NCI-H2081 treated with DMSO at 0.1 percent for 48 hours (cell line): ENCODE results near the gene ZC3H13.
"Not testable (repeated sequence)": the region's sequence is repeated elsewhere in the genome, so short reads cannot be mapped to it uniquely, and the experiment has no call there.

ENCODE experiments used
- DNase-seq: peaks from one replicate; lab custom pipeline; 2025; lab: John Stamatoyannopoulos, UW

ZC3H13 gene

DNA sequence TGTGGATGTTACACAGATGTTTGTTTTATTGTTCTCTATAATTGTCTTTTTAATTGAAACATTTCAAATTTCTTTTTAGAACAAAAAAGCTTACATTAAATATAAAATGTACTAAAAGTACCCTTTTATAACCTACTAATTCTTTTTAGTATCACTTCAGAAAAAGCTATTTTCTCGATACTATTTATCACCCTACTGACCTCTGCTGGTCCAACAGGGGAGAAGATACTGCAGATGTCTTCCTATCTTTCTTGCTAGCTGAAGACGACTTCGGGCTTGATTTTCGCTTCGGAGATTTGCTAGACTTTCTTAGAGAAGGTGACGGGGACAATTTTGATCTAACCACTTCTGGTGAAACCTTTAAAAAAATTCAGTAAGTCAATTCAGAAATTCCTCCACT lies 42.4 kb downstream of the ZC3H13 start:
- DNase-seq = no peak

DNA sequence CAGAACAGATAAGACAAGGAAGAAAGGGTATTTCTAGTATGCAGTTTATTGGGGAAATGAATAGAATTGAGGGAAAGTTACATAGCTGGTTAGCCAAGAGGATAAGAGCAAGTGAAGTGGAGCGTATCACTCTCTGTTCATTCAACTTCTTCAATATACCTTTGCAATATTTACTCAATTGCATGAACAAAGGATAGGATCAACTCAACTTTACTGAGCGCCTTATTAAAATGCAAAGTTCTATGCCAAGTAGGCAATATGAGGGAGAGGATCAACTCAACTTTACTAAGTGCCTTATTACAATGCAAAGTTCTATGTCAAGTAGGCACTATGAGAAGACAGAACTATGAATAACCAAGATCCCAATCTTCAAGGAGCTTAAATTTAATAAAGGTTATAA lies 43.9 kb downstream of the ZC3H13 start:
- no peak for DNase-seq

DNA sequence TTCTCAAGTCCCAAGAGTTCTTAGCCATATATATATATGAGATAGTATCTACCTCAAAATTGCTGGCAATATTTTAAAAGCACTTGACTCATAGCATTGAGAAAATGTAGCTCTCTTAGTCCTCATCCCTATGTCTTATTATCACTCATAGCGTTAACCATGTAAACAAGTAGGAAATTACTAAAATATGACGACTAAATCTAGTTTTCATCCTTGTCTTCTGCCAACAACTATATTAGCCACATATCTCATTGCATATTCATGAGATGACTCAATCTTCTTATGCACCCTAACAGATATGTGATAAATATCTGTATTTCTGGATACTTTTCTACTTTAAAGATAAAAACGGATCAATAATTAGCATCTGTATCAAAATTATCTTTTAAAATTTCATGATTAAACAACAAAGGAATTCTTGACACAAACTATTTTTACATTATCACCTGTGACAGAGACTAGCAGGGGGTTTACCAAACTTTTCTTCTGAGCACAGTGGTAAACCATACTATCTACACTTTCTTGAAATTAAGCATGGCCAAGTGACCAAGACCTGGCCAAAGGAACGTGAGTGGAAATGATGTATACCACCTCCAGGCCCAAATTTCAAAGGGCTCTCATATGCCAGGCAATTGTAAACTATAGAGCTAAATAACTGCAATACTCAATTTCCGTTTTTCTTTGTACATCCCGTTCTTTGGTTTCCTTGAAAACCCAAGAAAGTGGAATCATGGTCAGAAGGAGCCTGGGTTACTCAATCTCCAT lies 45.7 kb downstream of the ZC3H13 start:
- DNase-seq = no peak

DNA sequence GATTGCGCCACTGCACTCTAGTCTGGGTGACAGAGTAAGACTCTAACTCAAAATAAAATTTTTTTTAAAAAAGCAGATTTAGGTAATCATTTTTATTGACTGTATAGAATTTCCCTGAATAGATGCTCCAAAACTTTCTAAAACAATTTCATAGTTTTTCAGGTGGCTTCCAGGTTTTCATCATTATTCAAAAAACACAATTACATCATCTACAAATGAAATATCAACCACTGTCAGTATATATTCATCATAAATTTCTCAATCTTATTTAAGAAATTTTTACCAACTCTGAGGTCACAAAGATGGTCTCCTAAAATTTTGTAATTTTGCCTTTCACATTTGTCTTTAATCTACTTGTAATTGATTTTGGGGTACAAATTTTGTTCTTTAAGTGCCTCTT lies 48.1 kb downstream of the ZC3H13 start:
- no peak for DNase-seq

DNA sequence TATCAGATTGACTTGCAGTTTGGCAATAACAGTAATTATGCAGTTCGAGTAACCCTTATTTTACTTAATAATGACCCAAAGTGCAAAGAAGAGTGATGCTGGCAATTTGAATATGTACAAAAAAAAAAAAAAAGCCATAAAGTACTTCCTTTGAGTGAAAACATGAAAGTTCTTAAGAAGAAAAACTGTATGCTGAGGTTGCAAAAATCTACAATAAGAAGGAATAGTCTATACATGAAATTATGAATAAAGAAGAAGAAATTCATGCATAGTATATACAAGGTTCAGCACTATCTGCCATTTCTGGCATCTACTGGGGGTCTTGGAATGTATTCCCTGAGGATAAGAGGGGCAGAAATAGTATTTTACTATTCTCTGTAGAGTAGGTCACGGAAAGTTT lies 55.9 kb downstream of the ZC3H13 start:
- DNase-seq = no peak

DNA sequence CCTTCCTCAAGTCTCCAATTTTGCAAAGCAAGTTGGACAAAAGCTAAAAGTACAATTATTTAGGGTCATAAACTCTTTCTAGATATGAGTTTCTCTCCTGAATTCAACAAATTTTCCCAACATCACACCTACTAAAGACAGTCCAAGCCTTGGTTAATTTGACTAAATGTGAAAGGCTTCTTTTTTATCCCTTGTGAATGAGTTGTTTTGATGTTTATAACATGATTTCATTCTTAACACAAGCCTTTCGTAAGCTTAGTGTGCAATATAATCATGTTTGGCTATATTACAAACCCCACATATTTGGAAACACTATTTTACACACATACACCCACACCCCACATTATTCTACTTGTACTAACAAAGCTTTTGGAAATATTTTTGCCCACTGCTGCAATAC lies 57.3 kb downstream of the ZC3H13 start:
- DNase-seq = no peak

DNA sequence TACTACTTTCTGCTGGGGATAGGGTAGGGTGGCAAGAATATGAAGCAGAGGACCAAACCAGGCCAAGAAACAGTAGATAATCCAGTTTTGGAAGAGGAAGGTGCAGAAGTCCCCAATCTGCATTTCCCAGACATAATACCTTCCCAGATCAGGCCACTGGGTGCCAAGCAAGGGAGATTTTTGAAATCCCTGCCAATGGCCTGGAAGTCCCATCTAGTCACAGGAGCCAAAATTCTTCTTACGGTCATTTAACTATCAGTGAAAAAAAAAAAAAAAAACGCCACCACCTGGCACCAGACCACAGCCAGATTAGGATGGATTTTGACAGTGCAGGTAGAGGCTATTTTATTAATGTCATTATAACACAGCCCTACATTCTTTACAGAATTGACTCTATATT lies 57.8 kb downstream of the ZC3H13 start:
- DNase-seq = no peak

DNA sequence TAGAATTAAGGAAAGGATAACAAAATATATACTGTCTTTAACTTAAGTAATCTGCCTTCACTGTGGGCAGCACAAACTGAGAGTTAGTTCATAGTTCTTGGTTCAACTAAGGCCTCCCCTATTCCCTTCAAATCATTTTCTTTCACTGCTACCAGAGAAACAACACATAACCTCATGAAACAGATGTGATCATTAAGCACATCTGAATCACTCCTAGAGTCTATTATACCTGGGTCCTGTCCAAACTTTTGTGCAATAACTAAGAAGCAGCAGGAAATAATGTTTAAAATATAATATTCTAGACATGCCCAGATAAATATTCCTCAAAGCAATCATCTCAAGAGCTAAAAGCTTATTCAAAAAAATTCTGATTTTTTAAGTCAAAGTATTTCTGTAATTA lies 62.9 kb downstream of the ZC3H13 start:
- no peak for DNase-seq

DNA sequence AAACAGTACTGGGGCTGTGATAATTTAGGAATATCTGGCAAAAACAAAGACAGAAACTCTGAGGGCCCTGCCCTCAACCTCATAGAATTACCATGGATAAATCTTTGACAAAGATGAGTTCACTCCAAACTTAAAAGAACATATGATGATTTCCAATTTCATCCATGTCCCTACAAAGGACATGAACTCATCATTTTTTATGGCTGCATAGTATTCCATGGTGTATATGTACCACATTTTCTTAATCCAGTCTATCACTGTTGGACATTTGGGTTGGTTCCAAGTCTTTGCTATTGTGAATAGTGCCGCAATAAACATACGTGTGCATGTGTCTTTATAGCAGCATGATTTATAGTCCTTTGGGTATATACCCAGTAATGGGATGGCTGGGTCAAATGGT lies 71.4 kb downstream of the ZC3H13 start:
- not testable (repeated sequence) for DNase-seq

DNA sequence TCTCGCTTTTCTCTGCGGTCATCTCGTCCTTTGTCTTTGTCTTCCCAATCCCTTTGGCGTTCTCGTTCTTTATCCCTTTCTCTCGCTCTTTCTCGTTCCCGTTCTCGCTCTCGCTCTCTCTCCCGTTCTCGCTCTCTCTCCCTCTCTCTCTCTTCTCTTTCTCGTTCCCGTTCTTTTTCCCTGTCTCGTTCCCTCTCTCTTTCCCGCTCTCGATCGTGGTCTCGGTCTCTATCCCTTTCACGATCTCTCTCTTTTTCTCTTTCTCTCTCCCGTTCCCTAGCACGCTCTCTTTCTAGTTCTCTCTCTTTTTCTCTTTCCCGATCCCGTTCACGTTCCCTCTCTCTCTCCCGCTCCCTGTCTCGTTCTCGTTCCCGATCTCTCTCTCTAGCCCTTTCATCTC lies 77.2 kb downstream of the ZC3H13 start:
- DNase-seq = no peak

DNA sequence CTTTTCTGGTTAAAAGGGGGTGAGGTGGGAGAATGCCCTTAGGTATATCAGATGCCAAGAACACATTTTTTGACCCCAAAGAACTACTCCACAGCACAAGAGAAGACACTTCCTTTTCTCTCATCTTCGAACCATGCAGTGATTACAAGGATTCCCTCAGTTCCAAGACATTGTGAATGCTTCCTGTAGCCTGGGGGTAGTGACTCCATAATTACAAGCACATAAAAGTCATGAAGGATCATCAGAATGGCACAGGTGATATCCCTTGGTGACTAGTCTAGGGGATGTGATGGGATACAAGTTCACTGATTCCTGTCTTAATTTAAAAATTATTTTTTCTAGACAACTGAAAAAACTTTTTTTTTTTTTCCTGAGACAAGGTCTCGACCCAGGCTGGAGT lies 78.0 kb downstream of the ZC3H13 start:
- no peak for DNase-seq

DNA sequence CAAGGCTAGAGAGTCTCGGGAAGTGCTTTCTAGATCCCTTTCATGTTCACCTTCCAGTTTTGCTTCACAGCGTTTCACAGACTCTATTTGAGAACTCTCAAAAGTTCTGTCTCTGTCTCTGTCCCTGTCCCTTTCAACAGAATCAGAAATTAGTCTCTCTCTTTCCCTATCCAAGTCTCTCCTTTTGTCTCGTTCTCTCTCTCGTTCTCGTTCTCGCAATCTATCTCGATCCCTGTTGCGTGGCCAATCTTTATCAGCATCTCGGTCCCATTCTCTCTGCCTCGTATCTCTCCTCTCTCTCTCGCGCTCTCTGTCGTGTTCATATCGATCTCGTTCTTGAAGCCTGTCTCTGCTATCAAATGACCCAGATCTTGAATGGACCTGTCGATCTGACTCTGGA lies 85.0 kb downstream of the ZC3H13 start:
- DNase-seq = no peak

DNA sequence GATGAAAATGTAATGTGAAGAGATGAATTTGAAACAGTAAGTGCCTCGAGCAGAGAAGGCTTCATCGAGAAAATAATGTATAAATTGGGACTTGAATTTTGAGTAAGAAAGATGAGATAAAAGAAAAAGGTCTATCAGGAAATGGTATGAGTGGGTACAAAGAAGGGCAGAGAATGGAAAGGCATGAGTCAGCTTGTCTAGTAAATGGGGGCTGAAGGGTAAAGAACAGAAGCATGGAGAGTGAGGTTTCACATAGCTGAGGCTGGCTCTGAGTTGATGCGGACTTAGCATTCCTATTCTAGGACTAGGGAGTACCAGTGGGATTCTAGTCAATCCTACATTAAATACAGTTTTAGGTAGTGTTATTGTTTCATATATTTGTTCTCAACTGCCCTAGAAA lies 85.8 kb downstream of the ZC3H13 start:
- DNase-seq = no peak

DNA sequence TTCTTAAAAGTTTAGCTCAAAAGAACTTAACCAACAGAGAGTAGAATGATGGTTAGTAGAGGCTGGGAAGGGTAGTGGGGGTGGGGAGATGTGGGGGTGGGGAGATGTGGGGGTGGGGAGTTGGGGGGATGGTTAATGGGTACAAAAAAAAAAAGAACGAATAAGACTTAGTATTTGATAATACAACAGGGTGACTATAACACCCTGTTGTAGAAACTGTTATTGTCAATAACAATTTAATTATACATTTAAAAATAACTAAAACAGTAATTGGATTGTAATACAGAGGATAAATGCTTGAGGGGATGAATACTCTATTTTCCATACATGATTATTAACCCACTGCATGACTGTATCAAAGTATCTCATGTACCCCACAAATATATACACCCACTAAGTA lies 91.1 kb downstream of the ZC3H13 start:
- no peak for DNase-seq

DNA sequence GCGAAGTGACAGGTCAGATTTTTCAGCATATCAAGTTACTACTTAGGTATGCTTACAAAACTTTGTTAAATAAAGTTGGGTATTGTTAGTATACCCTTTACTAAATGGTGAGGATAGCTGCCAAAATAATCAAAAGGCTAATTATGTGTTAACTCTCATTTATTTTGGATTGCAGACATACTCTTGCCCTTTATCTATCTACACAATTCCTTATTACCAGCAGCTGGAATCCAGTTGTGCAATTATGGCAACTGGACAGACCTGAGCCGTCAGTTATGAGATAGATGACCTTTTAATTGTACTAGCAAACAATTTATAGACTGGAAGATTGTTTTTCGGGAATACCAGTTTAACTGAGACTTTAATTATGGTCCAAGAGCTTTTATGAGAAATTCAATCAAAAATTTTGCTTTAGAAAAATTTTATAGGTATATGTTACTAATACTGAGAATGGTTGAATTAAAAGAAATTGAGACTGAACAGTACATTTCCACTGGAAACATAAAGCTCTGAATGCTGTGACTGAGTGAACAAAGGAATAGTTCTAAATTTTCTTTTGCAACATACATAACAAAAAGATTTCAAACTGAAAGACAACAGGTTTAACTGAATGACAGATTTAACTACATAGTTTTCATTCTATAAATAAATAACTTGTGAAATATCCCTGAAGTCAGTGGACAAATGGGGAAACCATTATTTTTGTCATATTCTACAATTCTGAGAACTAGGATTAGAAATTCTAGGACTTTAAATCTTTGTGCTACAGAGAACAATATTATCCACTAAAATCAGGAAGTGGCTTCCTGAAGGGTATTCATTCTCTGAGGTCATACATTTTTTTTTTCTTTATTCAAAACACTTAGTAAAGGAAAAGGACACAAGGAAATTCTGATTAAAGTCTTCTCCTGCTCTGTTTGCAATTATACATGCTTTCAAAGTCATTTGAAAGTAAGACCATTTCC lies 97.4 kb downstream of the ZC3H13 start:
- DNase-seq = no peak

DNA sequence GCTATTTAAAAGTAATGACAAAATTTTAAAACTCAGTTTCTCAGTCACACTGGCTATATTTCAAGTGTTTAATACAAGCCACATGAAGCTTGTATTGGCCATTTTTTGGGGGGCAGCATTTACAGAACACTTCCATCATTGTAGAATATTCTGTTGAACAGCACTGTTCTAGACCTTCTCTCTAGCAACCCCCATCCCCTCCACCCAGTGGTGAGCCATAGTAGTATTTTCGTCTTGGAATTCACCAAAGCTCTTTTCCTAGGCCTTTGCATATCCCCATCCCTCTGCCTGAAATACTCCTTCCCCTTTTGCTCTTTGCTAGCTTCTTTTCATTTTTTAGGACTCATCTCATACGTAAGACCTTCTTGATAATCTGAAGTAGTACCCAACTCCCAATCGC lies 99.5 kb downstream of the ZC3H13 start:
- DNase-seq = no peak

DNA sequence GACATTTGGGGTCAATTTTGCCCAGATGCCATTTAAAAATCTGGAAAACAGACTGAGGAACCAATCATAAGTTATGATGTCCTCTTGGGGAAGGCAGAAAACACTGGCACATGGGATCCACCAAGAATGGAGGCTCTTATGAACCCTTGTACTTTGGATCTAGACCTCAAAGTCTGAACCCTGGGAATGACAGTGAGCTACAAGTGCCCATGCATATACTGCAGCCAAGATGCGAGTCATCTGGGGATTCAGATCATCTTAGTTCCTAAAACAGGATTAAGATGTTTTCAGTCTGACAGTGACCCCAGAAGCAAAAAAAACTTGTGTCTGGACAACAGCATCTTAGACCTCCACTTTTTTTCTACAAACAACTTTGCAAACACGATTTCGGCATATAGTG lies 100.8 kb downstream of the ZC3H13 start:
- DNase-seq = no peak

DNA sequence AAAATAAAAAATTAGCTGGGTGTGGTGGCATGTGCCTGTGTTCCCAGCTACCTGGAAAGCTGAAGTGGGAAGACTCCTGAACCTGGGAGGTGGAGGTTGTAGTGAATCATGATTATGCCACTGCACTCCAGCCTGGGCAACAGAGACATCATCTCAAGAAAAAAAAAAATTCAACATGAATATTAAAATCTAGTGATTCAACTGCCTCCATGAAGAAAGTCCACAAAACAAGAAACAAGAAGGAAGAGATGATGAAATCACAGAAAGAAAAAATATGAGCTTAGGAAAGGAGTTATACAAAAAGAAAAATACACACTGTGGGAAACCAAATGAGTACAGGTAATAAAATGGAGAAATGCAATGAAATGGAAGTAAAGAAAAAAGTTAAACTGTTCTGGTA lies 101.4 kb downstream of the ZC3H13 start:
- DNase-seq = no peak

DNA sequence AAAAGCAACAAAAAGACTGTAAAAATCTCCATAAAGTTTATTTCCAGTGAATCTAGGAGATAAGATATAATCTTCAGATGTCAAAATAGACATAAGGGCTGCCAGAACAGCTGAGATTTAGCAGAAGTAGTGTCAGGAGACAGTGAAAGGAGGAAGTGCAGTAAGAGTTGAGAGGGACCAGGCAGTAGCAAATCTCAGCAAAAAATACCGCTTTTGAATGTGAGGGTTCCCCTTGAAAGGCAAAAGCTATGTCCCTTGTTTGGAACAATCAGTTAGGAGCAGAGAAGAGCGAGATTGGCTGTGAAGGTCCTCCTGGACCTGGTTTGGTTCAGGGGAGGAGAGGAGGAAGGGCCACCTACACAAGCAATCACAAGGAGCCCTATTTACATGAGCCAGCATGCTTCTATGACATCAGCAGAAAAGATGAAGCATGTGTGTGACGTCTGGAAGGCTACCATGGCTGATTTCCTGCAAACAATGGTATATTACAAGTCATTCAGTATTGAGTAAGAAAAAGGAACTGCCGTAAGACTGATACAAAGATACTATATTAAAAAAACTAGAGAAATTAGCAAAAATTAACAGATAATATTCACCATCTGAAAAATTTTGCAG lies 102.1 kb downstream of the ZC3H13 start:
- DNase-seq = no peak

DNA sequence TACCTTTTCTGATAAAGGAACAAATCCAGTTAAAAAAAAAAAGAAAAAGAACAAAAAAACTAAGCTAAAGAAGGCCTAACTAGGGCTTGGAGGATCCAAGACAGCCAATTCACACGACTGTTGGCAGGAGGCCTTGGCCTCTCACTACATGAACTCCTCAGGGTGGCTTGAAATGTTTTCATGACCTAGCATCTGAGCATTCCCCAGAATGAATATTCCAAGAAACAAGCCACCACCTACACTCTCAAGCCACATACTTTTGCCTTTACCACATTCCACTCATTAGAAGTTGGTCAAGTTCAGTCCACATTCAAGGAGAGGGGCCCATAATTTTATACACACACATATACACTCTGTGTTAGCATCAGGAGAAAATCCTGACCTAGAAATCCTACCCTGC lies 103.4 kb downstream of the ZC3H13 start:
- DNase-seq = no peak

DNA sequence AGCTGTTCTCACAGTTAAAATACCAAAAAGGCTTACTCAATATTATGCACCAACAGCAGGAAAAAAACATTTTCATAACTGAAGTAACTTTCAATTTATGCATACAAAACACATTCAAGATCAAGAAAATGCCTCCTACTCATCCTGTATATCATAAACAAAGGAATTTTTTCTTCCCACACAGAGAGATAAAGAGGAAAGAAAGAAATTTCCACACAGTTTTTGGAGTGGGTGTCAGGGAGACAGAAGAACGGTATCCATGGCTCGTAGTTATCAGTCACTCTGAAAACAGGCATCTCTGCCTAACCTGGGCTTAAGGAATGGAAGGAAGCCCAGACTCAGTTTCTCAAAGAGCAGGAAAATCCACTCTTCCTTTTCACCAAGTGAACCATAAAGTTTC lies 108.6 kb downstream of the ZC3H13 start:
- no peak for DNase-seq

DNA sequence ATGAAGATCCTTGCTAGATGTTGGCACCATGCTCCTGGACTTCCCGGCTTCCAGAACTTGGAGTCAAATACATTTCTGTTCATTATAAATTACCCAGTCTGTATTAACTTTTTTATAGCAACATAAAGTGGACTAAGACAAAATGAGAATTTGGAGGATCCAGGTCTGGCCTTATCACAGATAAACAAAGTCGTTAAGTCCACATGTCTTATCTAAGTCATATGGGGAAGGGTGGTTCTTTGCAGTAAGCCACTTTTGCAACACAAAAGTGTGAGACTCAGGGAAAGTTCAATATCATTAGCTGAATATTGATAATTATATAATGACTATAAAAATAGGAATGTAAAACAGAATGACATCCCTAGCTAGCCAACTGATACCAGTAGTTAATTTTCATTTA lies 109.4 kb downstream of the ZC3H13 start:
- DNase-seq = no peak

DNA sequence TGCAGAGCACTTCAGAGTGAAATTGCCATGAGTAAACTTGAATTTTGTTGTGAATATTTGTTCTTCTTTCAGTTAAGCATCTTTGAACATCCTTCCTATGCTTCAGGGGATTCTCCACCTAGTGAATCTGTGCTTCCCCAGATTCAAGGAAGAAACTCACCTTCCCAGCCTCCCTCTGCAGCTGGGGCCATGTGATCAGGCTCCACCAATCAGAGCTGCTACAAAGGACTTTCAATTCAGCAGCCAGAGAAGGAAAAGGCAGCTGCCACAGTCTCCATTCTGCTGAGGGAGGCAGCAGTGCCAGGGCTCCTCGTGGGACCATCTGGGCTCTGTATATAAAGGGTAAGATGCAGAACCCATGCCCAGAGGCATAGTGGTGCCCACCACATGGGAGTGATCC lies 111.3 kb downstream of the ZC3H13 start:
- no peak for DNase-seq
